Activated CD8-positive, alpha-beta memory T cell treated with anti-CD3 and anti-CD28 coated beads, Interleukin-2, amount 50 U/mL, for 1 hour (primary cell): Measurements from ENCODE around the gene UHRF2.
"Not testable (repeated sequence)": the region's sequence is repeated elsewhere in the genome, so short reads cannot be mapped to it uniquely, and the experiment has no call there.

Source experiments
- DNase-seq: peaks from one replicate; pipeline ENCODE4 v3.0.0-alpha.2; 2020; ENCODE audit errors: extremely low read depth

UHRF2 gene

GRCh38 chr9:6428940-6429889 is 16.2 kb downstream of the UHRF2 start:
- DNase-seq = no peak

DNA sequence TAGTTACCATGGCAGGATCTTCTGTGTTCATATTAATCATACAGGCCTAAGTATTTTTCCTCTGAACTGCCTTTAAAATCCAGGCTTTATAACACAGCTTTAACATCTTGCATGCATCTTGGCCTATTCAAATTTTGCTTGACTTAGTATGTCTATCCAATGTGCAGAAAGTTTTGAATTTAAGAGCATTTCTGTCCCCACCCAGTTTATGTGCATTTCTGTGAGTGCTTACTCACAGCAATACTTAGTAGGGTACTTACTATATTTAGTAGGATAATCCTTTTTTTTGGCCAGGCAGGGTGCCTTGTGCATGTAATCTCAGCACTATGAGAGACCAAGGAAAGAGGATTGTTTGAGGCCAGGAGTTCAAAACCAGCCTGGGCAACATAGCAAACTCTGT is 18.0 kb downstream of the UHRF2 start:
- no peak for DNase-seq

DNA sequence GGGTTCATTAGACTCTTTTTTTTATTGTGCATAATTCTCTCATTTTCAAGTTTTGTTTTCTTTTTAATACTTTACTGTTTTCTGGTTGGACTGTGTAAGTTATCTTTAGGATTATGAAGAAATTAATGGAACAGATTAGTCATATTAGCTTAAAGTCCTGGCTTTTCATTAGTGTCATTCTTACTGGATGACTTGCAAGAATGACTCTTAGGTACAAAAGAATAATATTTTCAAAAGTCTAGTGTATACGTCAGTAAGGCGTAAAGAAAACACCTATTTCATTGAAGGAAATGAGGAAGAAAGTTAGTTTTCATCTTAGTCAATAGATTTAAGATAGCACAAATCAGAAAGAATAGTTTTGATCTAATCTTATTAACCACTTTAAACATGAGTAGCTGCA is 20.4 kb downstream of the UHRF2 start:
- DNase-seq = no peak

GRCh38 chr9:6439051-6439703 is 26.2 kb downstream of the UHRF2 start:
- DNase-seq = no peak

- no peak for DNase-seq
Observed at GRCh38 chr9:6440405-6440804, 27.4 kb downstream of the UHRF2 start.

DNA sequence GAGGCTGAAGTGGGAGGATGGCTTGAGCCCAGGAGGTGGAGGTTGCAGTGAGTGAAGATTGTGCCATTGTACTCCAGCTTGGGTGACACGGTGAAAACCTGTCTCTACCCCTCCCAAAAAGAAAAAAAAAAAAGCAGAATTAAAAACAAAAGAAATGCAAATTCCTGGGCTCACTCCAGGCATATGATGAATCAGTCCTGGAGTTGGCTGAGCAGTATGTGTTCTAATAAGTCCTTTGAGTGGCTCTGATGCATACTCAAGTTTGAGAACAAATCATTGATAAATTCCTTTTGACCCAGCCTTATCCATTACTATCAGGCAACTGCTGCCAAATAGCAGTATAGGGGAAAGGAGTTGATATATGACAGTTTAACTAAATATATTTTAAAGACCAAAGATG is 28.3 kb downstream of the UHRF2 start:
- no peak for DNase-seq

GRCh38 chr9:6443661-6444060 is 30.7 kb downstream of the UHRF2 start:
- no peak for DNase-seq

DNA sequence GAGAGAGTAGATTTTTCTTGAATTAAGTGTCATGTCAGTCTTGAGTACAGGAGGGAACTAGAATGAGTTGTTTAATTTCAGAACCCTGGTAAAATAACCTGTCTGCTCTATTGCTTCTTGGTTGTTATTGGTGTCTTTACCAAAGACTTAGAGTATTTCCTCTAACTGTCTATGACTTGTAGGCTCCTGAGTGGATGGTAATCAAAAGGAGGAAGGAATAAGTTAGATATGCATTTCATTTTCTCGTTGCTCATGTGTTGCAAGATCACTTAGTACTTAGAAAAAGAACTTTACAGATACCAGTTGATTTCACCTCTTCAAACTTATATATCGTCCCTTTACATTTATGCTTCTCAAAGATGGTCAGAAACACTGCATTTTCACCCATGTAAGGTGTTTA is 31.1 kb downstream of the UHRF2 start:
- DNase-seq = no peak

- no peak for DNase-seq
Observed at GRCh38 chr9:6449086-6449485, 36.1 kb downstream of the UHRF2 start.

GRCh38 chr9:6449645-6450044 is 36.6 kb downstream of the UHRF2 start:
- no peak for DNase-seq

GRCh38 chr9:6450641-6451375 is 37.8 kb downstream of the UHRF2 start:
- no peak for DNase-seq

DNA sequence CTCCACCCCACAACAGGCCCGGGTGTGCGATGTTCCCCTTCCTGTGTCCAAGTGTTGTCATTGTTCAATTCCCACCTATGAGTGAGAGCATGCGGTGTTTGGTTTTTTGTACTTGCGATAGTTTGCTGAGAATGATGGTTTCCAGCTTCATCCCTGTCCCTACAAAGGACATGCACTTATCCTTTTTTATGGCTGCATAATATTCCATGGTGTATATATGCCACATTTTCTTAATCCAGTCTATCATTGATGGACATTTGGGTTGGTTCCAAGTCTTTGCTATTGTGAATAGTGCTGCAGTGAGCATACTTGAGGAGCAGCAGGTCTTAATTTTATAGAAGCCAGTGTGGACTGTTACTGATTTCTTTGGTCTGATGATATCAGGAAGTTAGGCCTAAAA is 42.3 kb downstream of the UHRF2 start:
- not testable (repeated sequence) for DNase-seq

- DNase-seq = not testable (repeated sequence)
Observed at GRCh38 chr9:6458704-6459103, 45.7 kb downstream of the UHRF2 start.

DNA sequence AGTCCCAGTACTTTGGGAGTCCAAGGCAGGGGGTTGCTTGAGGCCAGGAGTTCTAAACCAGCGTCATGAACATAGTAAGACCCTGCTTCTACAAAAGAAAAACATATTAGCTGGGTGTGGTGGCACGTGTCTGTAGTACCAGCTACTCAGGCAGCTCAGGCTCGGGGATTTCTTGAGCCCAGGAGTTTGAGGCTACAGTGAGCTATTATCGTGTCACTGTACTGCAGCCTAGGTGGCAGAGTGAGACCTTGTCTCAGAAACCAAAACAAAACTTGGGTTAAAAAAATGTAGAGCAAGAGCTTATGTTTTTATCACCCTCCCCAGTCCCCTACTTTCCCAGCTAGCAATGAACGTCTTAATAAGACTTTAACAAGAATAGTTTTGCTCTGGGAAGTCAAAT is 46.7 kb downstream of the UHRF2 start:
- no peak for DNase-seq

DNA sequence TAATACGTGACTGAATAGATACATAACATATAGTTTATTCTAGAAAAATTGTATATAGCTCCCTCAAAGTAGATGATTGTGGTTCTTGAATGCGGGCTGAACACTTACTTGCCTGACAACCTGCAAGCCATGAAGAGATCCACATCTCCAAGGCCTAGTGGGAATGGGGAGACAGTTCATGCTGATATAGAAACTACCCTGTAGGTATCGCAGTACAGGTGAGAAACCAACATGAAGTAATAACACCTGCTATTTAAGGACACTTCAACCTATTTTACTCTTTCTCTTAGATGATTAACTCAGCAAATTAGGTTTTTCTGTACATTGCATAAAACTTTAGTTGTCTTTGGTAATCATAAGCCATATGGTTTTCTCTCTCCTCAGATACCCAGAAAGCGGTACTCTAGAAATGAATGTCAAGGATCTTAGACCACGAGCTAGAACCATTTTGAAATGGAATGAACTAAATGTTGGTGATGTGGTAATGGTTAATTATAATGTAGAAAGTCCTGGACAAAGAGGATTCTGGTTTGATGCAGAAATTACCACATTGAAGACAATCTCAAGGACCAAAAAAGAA is 47.3 kb downstream of the UHRF2 start:
- no peak for DNase-seq

GRCh38 chr9:6461619-6462018 is 48.6 kb downstream of the UHRF2 start:
- no peak for DNase-seq

- no peak for DNase-seq
Observed at GRCh38 chr9:6467006-6467625, 54.1 kb downstream of the UHRF2 start.

- DNase-seq = no peak
Observed at GRCh38 chr9:6471231-6471850, 58.3 kb downstream of the UHRF2 start.

DNA sequence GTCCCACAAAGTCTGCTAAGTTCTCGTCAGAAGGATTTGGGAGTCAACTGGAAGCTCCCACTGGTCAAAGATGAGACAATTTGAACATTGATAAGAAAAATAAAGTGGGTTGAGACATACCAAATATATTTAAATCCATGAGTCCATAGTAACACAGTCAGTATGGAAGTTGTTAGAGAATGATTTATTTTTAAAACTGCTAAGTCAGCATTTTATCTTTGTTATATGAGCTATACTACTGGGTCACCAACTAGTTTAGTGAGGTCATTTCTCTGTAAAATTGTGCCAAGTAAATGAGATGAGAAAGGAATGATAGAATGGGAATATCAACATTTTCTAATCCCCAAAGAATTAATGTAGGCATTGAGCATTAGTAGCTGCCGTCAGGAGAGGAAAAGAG is 60.2 kb downstream of the UHRF2 start:
- no peak for DNase-seq

GRCh38 chr9:6479959-6480358 is 67.0 kb downstream of the UHRF2 start:
- DNase-seq = no peak

- DNase-seq = no peak
Observed at GRCh38 chr9:6484210-6484609, 71.2 kb downstream of the UHRF2 start.
